ENCODE measurements around the gene MALT1.

DNA sequence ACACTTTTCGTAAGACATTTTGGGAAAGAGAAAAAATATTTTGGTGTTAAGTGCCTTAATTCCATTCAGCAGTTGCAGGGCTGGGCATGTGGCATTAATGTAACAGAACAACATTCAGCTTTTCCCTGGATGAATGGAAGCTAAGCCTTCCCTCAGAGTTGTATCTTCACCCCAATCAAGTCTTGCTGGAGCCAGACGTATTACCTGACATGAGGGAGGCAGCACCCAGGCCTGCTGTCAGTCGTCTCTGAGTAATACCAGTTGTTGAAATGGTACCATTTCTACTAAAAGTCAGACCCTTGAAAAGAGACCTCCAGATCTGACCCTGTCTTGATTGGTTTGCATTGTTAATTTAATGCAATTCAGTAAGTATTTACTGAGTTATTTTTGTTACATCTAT, 57.5 kb downstream of the MALT1 start:
- TF ChIP-seq EZH2phosphoT487 (IDR thresholded peaks at IDR 0.05; ENCODE audit: borderline replicate concordance, low read depth, low read length) = no peak
- TF ChIP-seq, protein P1, sequence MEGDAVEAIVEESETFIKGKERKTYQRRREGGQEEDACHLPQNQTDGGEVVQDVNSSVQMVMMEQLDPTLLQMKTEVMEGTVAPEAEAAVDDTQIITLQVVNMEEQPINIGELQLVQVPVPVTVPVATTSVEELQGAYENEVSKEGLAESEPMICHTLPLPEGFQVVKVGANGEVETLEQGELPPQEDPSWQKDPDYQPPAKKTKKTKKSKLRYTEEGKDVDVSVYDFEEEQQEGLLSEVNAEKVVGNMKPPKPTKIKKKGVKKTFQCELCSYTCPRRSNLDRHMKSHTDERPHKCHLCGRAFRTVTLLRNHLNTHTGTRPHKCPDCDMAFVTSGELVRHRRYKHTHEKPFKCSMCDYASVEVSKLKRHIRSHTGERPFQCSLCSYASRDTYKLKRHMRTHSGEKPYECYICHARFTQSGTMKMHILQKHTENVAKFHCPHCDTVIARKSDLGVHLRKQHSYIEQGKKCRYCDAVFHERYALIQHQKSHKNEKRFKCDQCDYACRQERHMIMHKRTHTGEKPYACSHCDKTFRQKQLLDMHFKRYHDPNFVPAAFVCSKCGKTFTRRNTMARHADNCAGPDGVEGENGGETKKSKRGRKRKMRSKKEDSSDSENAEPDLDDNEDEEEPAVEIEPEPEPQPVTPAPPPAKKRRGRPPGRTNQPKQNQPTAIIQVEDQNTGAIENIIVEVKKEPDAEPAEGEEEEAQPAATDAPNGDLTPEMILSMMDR (conservative IDR thresholded peaks at IDR 0.05; ENCODE audit: low read length) = no peak

Measured in OCI-LY7 (cell line).